ENCODE measurements around the gene PTPRG. TPM values are rescaled to one million over a fixed set of nuclear protein-coding genes. Genes with fewer than 3 reads are reported as not detected.

PTPRG gene
- total RNA-seq, 1 donor, result 148 TPM

- Histone ChIP-seq H2AFZ (ENCODE audit: low read length) (no peak overlapping the region), H3K4me1 (ENCODE audit: insufficient read depth, low read length) (peaks cover 9% of the 10 kb centered on the region), H4K20me1 (ENCODE audit: insufficient read depth, low read length) (peaks cover 6% of the 10 kb centered on the region), H3K27ac (ENCODE audit: low read depth, low read length) (no peak overlapping the region), H3K27me3 (ENCODE audit: insufficient read depth, low read length) (no peaks in the 10 kb centered on the region), H3K36me3 (ENCODE audit: insufficient read depth, low read length) (no peaks in the 10 kb centered on the region), H3K9me3 (ENCODE audit: low read depth, low read length) (no peaks in the 10 kb centered on the region), H3K4me2 (ENCODE audit: insufficient read depth, low read length) (no peak overlapping the region), H3K4me3 (ENCODE audit: insufficient read depth, low read length) (no peak overlapping the region), H3K79me2 (ENCODE audit: insufficient read depth, low read length) (peaks cover 18% of the 10 kb centered on the region)
- no peak for TF ChIP-seq CTCF (IDR thresholded peaks at IDR 0.05; ENCODE audit: extremely low read depth, low read depth, low read length)
- no peak for DNase-seq (ENCODE audit: insufficient read length, low spot score, missing footprints)
Measured at GRCh38 chr3:61776390-61776789, 215.0 kb downstream of the PTPRG start.

GRCh38 chr3:61777483-61777882 lies 216.1 kb downstream of the PTPRG start:
- Histone ChIP-seq H3K36me3 (ENCODE audit: insufficient read depth, low read length) (no peaks in the 10 kb centered on the region), H3K4me2 (ENCODE audit: insufficient read depth, low read length) (no peak overlapping the region), H3K79me2 (ENCODE audit: insufficient read depth, low read length) (peaks cover 23% of the 10 kb centered on the region), H3K9me3 (ENCODE audit: low read depth, low read length) (no peaks in the 10 kb centered on the region), H3K27ac (ENCODE audit: low read depth, low read length) (no peak overlapping the region), H3K27me3 (ENCODE audit: insufficient read depth, low read length) (no peaks in the 10 kb centered on the region), H4K20me1 (ENCODE audit: insufficient read depth, low read length) (peaks cover 4% of the 10 kb centered on the region), H3K4me1 (ENCODE audit: insufficient read depth, low read length) (peaks cover 2% of the 10 kb centered on the region), H3K4me3 (ENCODE audit: insufficient read depth, low read length) (no peak overlapping the region), H2AFZ (ENCODE audit: low read length) (no peak overlapping the region)
- DNase-seq (ENCODE audit: insufficient read length, low spot score, missing footprints), result no peak
- TF ChIP-seq CTCF (IDR thresholded peaks at IDR 0.05; ENCODE audit: extremely low read depth, low read depth, low read length), result no peak

- H3K79me2 ChIP-seq (ENCODE audit: insufficient read depth, low read length), result peaks cover 27% of the 10 kb centered on the region
- no peak overlapping the region for H3K4me2 ChIP-seq (ENCODE audit: insufficient read depth, low read length)
- no peak overlapping the region for H3K27ac ChIP-seq (ENCODE audit: low read depth, low read length)
- H3K4me1 ChIP-seq (ENCODE audit: insufficient read depth, low read length), result no peaks in the 10 kb centered on the region
- no peaks in the 10 kb centered on the region for H3K36me3 ChIP-seq (ENCODE audit: insufficient read depth, low read length)
- H3K4me3 ChIP-seq (ENCODE audit: insufficient read depth, low read length), result no peak overlapping the region
- H3K9me3 ChIP-seq (ENCODE audit: low read depth, low read length), result no peaks in the 10 kb centered on the region
- no peak overlapping the region for H2AFZ ChIP-seq (ENCODE audit: low read length)
- H3K27me3 ChIP-seq (ENCODE audit: insufficient read depth, low read length), result no peaks in the 10 kb centered on the region
- peaks cover 4% of the 10 kb centered on the region for H4K20me1 ChIP-seq (ENCODE audit: insufficient read depth, low read length)
- no peak for DNase-seq (ENCODE audit: insufficient read length, low spot score, missing footprints)
- no peak for TF ChIP-seq CTCF (IDR thresholded peaks at IDR 0.05; ENCODE audit: extremely low read depth, low read depth, low read length)
Measured at GRCh38 chr3:61778095-61778494, 216.7 kb downstream of the PTPRG start.

GRCh38 chr3:61780016-61780415 lies 218.6 kb downstream of the PTPRG start:
- no peak for DNase-seq (ENCODE audit: insufficient read length, low spot score, missing footprints)
- no peaks in the 10 kb centered on the region for H3K9me3 ChIP-seq (ENCODE audit: low read depth, low read length)
- peaks cover 10% of the 10 kb centered on the region for H3K4me1 ChIP-seq (ENCODE audit: insufficient read depth, low read length)
- no peak overlapping the region for H2AFZ ChIP-seq (ENCODE audit: low read length)
- no peak overlapping the region for H3K4me3 ChIP-seq (ENCODE audit: insufficient read depth, low read length)
- no peaks in the 10 kb centered on the region for H3K36me3 ChIP-seq (ENCODE audit: insufficient read depth, low read length)
- H3K27ac ChIP-seq (ENCODE audit: low read depth, low read length), result no peak overlapping the region
- TF ChIP-seq CTCF (IDR thresholded peaks at IDR 0.05; ENCODE audit: extremely low read depth, low read depth, low read length), result no peak
- no peaks in the 10 kb centered on the region for H3K27me3 ChIP-seq (ENCODE audit: insufficient read depth, low read length)
- H3K4me2 ChIP-seq (ENCODE audit: insufficient read depth, low read length), result no peak overlapping the region
- H3K79me2 ChIP-seq (ENCODE audit: insufficient read depth, low read length), result peaks cover 22% of the 10 kb centered on the region
- peaks cover 8% of the 10 kb centered on the region for H4K20me1 ChIP-seq (ENCODE audit: insufficient read depth, low read length)

Measured in osteoblast (primary cell).